GM21526 (cell line): ENCODE results near the gene RELN.

Experiments
- ATAC-seq: cut with Tn5 transposase; IDR thresholded peaks from one replicate; pipeline ENCODE4 v1.9.1; 2021; ENCODE audit warnings: moderate library complexity; ENCODE audit not compliant: unreplicated experiment, low FRiP score

Gene RELN

DNA sequence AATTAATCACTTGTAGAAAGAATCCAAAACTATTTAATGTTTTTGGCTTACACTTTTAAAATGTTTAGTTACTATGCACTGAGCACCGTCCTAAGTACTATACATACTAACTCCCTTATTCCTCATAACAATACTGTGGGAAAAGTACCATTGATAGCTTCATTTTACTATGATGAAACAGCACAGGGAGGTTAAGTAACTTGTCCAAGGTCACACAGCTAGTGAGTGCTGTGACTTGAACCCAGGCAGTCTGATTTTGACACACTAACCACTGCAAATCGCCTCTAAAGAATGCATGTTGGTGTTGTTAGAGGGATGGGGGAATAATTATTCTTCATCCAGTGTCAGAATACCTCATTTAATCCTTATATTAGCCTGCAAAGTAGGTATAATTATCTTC, 1.9 kb upstream of the RELN start:
- no peak for ATAC-seq

DNA sequence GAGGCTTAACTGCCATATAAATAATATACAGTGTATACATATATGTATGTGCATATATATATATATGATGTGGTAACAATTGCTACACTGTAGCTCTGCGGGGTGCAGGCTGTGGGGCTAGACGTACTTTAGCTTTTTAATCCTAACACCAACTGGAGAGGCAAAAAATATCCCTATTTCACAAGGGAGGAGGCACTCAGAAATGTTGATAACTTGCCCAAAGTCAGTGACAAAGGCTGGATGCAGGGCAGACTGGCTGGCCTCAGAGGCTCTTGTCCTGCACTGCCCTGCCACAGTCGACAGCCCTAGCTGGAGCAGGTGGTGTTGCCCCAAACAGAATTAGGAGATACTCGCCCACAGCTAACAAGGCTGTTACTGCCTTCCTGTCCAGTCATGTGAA, 1.5 kb upstream of the RELN start:
- no peak for ATAC-seq

DNA sequence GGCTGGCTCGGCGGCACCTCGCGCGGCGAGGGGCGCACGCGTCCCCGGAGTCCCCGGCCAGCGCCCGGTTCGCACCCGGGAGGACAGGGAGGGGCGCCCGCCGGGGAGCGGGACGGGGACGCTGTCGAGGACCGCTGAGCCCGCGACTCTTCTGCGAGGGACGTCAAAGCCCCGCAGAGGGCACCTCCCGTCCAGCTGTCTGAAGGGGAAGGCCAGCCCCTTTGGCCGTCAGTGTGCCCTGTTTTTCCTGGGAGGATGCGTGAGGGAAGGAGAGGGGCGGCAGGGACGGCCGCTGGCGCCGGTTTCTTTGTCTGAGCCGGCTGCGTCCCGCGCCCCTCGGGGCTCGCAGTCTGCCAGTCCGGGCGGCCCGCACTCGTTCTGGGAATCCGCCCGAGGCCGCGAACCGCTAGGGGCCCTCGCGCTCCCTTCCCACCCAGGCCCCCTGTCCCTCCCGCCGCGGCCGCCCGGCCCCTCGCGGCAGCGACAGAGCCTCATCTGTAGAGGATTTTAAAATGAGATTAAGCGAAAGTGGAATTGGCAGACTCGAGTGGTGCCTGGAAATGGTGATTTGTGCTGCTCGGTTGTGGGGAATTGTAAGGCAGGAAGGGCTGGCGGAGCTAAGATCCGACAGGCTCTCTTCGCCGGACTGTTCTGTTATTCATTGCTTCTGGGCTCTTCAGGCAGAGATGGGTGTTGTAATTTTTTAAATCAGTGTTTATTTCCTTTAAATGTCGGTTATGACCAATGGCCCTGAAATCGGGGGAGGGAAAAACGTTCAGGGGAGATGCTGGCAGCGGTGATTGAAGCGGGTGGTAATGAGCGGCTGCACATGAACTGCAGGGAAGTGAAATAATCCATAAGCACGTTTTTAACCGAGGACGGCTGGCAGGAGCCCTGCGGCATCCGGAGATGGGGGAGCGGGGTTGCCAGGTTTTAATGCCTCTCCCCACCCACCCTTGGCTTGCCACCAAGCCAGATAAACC, 618 bp upstream of the RELN start:
- no peak for ATAC-seq

GRCh38 chr7:103988468-103989199, 824 bp downstream of the RELN start:
- no peak for ATAC-seq

DNA sequence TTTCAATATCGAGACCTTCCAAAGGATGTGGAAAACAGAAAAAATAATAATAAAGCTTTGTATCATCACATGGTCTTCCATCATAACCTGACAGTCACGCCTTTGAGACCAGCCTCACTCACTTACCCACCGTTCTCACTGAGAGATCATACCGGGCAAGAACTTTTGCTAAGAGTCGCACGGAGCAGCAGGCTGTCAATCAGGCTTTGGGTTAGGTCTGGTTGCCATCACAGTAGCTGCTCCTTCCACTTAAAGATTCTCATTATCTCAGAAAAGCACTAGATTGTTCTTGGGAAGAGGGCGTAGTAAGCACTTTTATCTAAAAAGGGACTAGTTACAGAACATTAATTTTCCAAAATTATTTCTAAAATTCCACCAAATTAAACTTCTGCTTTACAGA, 2.0 kb downstream of the RELN start:
- no peak for ATAC-seq

GRCh38 chr7:103985565-103986126, 3.8 kb downstream of the RELN start:
- ATAC-seq, result no peak

- no peak for ATAC-seq
Observed at GRCh38 chr7:103984050-103984449, 5.4 kb downstream of the RELN start.

GRCh38 chr7:103983201-103983977, 6.1 kb downstream of the RELN start:
- no peak for ATAC-seq

GRCh38 chr7:103981003-103981423, 8.4 kb downstream of the RELN start:
- no peak for ATAC-seq

DNA sequence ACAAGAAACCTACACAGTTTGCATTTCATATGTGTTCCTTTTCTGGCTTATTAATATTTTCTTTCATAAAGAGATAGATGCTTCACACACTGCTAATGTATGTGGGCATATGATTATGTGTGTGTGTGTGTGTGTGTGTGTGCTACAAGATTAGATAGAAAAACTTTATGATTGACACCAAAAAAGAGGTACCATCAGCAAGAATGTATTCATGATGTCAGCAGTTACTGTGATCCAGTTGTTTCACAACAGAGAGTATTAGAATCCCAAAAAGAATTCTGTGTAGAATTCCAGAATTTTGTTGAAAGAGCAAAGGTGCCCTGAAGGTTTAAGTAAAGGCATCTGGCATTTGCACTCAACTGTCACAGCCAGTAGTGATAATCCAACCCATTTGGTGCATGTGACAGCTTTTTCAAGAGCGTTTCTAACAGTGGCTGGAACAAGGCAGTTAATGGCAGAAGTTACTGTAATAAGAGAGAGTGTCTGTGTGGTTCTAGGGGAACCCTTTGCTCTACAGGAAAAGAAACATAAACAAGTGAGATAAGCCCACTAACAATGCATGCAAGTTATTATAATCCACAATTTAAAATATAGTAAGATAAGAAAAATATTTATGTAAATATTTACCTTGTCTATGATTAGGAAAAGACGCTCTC, 16.6 kb downstream of the RELN start:
- ATAC-seq, result no peak

DNA sequence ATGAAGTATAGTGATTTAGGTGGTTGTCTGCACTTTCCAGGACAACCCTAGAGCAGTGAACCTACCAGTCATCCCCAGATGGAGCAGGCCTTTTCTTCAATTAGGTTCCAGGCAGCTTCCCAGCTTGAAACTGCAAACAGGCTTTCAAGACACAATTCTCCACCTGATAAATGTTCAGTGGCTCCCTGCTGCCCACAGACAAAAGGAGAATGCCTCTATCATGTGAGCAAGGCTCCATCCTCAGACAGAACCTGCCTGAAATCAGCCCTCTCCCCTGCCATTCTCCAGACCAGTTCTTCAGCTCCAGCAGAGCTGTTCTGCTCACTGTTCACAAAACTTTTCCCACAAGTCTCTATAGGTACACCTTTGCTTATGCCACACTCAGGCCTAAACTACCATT, 22.1 kb downstream of the RELN start:
- ATAC-seq, result no peak

DNA sequence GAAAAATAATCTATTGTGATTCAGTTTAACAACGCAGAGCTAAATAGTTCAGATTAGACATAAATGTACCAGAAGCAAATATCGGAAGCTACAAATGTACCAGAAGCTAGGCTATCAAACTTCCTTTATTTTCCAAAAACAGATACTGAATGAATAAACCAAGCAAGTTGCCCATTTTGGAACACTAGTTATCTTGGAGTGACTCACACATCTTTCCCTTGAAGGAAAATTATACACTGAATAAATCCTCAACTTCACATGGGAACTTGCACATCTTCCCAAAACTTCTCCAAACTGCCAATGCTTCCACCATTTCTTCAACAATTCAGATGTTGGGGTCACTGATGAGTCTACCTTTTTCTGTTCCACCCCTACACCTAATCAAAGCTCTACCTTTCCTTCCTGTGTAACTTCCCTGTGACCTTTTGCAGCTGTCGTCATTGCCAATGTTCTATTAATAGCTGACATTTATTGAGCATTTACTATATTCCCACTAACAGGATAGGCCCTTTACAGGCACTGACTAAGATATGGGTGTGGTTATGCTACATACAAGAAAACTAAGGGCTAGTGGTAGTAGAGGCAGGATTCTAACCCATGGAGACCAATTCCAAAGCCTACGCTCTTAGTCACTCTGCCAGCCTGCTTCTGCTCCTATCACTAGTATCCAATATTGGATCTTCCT, 22.7 kb downstream of the RELN start:
- no peak for ATAC-seq

GRCh38 chr7:103964269-103964668, 25.2 kb downstream of the RELN start:
- ATAC-seq, result no peak

DNA sequence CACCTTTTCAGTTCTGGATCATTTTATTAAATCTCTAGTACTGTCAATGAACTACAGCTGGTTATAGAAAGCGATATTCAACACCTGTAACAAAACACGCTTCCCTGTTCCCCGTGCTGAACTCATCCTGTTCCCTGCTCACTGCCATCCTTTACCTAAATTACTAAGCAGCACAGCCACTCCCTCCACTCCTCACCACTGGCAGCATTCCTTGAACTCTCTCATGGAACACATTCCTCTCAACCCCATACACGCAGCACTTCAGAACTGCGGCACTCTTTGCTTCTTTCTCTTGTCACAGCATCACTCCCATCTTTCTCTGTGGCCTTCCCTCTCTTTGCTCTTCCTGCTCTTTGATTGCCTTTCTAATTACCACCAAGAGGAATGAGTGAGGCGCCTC, 27.4 kb downstream of the RELN start:
- ATAC-seq, result no peak

GRCh38 chr7:103958284-103958818, 31.1 kb downstream of the RELN start:
- no peak for ATAC-seq

- no peak for ATAC-seq
Observed at GRCh38 chr7:103955985-103956384, 33.5 kb downstream of the RELN start.

GRCh38 chr7:103952408-103952807, 37.0 kb downstream of the RELN start:
- no peak for ATAC-seq

- no peak for ATAC-seq
Observed at GRCh38 chr7:103951311-103951710, 38.1 kb downstream of the RELN start.

DNA sequence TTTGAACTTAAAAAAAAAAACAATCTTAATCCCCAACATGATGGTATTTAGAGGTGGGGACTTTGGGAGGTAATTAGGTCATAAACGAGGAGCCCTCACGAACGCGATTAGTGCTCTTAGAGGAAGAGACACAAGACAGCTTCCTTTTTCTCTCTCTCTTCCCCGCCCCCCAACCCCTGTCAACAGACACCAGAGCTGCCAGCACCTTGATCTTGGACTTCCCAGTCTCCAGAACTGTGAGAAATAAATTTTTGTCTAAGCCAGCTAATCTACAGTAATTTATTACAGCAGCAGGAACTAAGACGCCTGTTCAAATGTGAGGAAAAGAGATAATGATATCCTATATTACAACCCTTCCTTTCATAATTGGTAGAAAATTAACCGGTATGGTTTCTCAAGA, 40.1 kb downstream of the RELN start:
- no peak for ATAC-seq
